ENCODE data around the gene PSORS1C2. TPM values are rescaled to one million over a fixed set of nuclear protein-coding genes. Genes with fewer than 3 reads are reported as not detected.

The PSORS1C2 gene
- total and polyA plus RNA-seq, 11 donors: not detected

DNA sequence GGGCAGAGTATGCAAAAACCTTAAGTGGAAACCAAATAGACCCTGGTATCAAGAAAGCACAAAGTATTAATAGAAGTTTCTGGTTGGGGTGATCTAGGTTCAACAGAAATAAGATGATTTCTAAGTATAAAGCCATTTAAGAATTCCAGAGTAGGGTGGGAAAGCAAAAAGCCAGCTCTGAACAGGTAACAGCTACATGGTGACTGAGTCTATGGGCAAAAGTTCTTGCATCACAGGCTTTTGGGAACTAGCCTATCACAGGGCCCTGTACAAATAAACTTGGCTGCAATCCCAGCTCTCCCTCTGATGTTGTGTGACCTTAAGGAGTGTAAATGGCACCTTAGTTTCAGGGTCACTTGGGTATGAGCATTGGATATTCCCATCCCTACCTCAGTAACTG lies 25.1 kb upstream of the PSORS1C2 start:
- Histone ChIP-seq H3K9me3 (no peaks in the 10 kb centered on the region), H3K36me3 (peaks cover 0 to 12% (median 2%) of the 10 kb centered on the region in 9 donors)
- ATAC-seq: peak in 3 of 4 donors; percentile 70 to 79 (median 74)

DNA sequence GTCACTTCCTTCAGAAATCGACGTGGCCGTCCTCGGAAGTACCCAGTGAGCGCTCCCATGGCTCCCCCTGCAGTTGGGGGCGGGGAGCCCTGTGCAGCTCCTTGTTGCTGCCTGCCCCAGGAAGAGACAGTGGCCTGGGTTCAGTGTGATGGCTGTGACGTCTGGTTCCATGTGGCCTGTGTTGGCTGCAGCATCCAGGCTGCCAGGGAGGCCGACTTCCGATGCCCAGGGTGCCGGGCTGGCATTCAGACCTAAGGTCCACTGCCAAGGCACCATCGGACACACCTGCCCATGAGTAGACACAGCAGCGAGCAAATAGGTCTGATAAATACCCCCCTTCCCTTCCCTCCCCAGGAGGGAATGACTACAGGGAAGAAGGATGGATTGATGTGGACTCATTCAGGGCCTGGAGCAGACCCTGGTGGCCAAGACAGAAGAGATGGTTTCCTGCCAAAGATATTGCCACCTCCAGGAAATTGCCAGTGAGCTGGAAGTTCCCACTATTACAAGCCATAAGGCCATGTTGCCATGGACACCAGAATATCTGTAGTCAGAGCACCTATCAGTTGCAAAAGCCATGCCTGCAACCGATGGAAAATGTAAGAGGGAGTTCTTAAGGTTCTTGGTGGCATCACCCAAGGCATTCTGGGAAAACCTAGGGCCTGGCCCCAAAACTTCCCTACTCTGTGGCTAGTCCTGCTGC lies 23.7 kb upstream of the PSORS1C2 start:
- peaks cover 0 to 19% (median 9%) of the 10 kb centered on the region in 12 donors for H3K4me1 ChIP-seq
- intact Hi-C loops (cut with DNase I): no loop called here
- TF ChIP-seq POLR2A (IDR thresholded peaks at IDR 0.05): no peak
- TF ChIP-seq, protein P1, sequence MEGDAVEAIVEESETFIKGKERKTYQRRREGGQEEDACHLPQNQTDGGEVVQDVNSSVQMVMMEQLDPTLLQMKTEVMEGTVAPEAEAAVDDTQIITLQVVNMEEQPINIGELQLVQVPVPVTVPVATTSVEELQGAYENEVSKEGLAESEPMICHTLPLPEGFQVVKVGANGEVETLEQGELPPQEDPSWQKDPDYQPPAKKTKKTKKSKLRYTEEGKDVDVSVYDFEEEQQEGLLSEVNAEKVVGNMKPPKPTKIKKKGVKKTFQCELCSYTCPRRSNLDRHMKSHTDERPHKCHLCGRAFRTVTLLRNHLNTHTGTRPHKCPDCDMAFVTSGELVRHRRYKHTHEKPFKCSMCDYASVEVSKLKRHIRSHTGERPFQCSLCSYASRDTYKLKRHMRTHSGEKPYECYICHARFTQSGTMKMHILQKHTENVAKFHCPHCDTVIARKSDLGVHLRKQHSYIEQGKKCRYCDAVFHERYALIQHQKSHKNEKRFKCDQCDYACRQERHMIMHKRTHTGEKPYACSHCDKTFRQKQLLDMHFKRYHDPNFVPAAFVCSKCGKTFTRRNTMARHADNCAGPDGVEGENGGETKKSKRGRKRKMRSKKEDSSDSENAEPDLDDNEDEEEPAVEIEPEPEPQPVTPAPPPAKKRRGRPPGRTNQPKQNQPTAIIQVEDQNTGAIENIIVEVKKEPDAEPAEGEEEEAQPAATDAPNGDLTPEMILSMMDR (IDR thresholded peaks at IDR 0.05): no peak
- WGBS, 4 donors: 81 to 90% (median 87%) methylated on average over 8 to 13 of the region's 13 CpGs
- H3K36me3 ChIP-seq: peaks cover 0 to 12% (median 2%) of the 10 kb centered on the region in 9 donors
- no peak overlapping the region for H3K4me3 ChIP-seq
- no peak for ATAC-seq
- no peaks in the 10 kb centered on the region for H3K27me3 ChIP-seq
- no peaks in the 10 kb centered on the region for H3K9me3 ChIP-seq
- H3K27ac ChIP-seq: no peak overlapping the region
- no peak for DNase-seq

More for the DNA sequence above, 25.1 kb upstream of the PSORS1C2 start:
- no peak for DNase-seq
- intact Hi-C loops (cut with DNase I): no loop called here
- Histone ChIP-seq H3K27me3 (no peaks in the 10 kb centered on the region), H3K4me3 (no peak overlapping the region), H3K4me1 (peaks cover 0 to 15% (median 6%) of the 10 kb centered on the region in 12 donors), H3K27ac (no peak overlapping the region)
- TF ChIP-seq POLR2A (IDR thresholded peaks at IDR 0.05): no peak
- TF ChIP-seq, protein P1 (IDR thresholded peaks at IDR 0.05): no peak

DNA sequence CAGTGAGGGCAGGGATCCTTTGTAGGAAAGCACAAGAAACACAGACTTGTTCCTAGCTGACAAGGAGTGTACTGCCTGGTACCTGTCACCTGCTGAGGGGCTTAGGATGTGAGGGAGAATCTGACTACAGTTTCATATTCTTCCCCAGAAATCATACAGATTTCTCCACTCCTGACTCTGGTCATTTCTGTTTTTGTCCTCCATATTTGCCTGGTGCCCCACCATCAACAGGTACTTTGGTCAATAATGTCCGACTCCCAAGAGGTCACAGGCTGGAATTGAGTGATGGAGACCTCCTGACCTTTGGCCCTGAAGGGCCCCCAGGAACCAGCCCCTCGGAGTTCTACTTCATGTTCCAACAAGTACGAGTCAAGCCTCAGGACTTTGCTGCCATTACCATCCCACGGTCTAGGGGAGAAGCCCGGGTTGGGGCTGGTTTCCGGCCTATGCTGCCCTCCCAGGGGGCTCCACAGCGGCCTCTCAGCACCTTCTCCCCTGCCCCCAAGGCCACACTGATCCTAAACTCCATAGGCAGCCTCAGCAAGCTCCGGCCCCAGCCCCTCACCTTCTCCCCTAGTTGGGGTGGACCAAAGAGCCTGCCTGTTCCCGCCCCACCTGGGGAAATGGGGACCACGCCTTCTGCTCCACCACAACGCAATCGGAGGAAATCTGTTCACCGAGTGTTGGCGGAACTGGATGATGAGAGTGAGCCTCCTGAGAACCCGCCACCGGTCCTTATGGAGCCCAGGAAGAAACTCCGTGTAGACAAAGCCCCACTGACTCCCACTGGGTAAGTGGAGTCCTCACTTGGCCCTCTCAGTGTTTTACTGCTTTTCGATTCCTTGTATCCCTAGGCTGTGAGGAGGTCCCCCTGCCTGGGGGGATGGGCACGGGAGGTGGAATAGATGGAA lies 22.6 kb upstream of the PSORS1C2 start:
- H3K27ac ChIP-seq: no peak overlapping the region
- no peak for DNase-seq
- no peaks in the 10 kb centered on the region for H3K27me3 ChIP-seq
- intact Hi-C loops (cut with DNase I): no loop called here
- TF ChIP-seq POLR2A (IDR thresholded peaks at IDR 0.05): no peak
- TF ChIP-seq, protein P1 (IDR thresholded peaks at IDR 0.05): no peak
- H3K36me3 ChIP-seq: peaks cover 0 to 12% (median 2%) of the 10 kb centered on the region in 9 donors
- WGBS, 4 donors: 90 to 96% (median 91%) methylated on average over 19 of the region's 19 CpGs
- peaks cover 0 to 26% (median 15%) of the 10 kb centered on the region in 12 donors for H3K4me1 ChIP-seq
- H3K9me3 ChIP-seq: no peaks in the 10 kb centered on the region
- no peak overlapping the region for H3K4me3 ChIP-seq
- ATAC-seq: no peak
